Upper lobe of left lung (tissue), 4 donors: ENCODE results near the gene PARP9.

Source experiments
- POLR2A ChIP-seq, 4 donors: fragments of 450-650 bp; IDR thresholded peaks; one replicate each; pipeline ENCODE4 v1.5.1; 2016 to 2017; ENCODE audit warnings: antibody characterized with exemption in 4 of 4, mild to moderate bottlenecking in 2 of 4
- POLR2AphosphoS5 ChIP-seq, 2 donors: sonication (generic); formaldehyde crosslinking; IDR thresholded peaks; one replicate each; pipeline ENCODE4 v1.5.1; 2017; ENCODE audit warnings: antibody characterized with exemption in 2 of 2
- TF ChIP-seq, protein P1 (sequence below), 6 experiments: fragments of 450-650 bp in 4 of 6; fragments of 200-600 bp in 2 of 6; sonication (generic) in 2 of 6; IDR thresholded peaks; one replicate each; pipeline ENCODE4 v1.5.1; 2016 to 2019; ENCODE audit warnings: antibody characterized with exemption in 6 of 6

DNA sequence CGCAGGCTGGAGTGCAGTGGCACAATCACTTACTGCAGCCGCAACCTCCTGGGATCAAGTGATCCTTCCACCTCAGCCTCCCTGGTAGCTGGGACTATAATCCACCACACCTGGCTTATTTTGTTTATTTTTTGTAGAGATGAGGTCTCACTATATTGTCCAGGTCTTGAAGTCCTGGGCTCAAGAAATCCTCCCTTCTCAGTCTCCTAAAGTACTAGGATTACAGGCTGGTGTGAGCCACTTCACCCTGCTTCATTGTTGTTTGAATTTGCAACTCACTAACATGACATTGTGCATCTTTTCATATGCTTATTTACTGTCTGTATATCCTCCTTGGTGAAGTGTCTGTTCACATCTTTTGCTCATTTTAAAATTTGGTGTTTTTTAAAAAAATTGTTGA lies 23.5 kb upstream of the PARP9 start:
- TF ChIP-seq POLR2A (IDR thresholded peaks at IDR 0.05) (no peak), POLR2AphosphoS5 (IDR thresholded peaks at IDR 0.05) (no peak)
- TF ChIP-seq, protein P1, sequence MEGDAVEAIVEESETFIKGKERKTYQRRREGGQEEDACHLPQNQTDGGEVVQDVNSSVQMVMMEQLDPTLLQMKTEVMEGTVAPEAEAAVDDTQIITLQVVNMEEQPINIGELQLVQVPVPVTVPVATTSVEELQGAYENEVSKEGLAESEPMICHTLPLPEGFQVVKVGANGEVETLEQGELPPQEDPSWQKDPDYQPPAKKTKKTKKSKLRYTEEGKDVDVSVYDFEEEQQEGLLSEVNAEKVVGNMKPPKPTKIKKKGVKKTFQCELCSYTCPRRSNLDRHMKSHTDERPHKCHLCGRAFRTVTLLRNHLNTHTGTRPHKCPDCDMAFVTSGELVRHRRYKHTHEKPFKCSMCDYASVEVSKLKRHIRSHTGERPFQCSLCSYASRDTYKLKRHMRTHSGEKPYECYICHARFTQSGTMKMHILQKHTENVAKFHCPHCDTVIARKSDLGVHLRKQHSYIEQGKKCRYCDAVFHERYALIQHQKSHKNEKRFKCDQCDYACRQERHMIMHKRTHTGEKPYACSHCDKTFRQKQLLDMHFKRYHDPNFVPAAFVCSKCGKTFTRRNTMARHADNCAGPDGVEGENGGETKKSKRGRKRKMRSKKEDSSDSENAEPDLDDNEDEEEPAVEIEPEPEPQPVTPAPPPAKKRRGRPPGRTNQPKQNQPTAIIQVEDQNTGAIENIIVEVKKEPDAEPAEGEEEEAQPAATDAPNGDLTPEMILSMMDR (IDR thresholded peaks at IDR 0.05): no peak
